ENCODE measurements around the gene UBE2QL1.

Gene UBE2QL1

GRCh38 chr5:6455571-6456200 is 7.0 kb downstream of the UBE2QL1 start:
- DNase-seq = no peak

DNA sequence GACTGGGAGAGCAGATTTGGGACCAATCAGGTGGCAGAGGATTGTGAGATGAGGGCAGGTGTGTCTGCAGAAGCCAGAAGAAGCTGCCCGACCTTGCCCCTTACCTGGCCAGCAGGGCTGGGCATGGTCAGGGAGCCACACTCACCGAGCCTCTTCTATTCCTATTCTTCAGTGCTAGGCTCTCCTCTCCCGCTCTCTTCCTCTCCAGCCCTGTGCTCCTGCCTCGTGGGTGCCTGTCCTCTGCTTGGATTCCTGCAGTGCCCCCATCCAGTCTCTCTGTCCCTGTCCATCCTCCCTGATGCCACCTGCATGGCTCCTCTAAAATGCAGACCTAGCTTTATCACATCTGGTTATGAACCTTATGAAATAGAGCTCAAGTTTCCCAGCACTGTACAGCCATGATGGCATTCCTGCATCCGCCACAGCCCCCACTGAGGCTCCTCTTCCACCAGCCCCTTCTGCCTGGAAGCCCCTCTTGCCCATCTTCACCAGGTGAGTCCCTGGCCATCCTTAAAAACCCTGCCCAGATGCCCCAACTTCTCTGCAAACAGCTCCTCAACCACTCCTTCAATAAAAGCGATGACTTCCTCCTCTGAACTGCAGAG is 8.2 kb downstream of the UBE2QL1 start:
- DNase-seq = no peak

DNA sequence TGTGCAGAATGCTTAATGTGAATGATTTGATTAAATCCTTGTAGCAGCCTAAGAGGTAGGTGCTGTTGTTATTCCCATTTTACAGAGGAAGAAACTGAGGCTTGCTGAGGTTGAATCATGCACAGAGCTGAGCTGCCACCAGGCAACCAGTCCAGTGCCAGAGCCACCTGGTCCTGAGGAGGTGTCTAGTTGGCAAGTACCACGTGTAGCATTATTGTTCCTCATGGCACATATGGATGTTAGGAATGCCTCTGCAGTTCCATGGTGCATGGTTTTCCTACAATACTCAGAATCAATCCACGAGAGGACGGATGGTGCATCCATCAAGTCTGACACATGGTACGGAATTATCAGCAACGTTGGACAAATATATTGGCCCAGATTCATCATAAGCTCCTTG is 8.9 kb downstream of the UBE2QL1 start:
- no peak for DNase-seq

- no peak for DNase-seq
These were observed 10.2 kb downstream of the UBE2QL1 start for GRCh38 chr5:6458833-6459232.

- DNase-seq = no peak
These were observed 11.2 kb downstream of the UBE2QL1 start for GRCh38 chr5:6459896-6460295.

GRCh38 chr5:6461006-6461405 is 12.3 kb downstream of the UBE2QL1 start:
- no peak for DNase-seq

DNA sequence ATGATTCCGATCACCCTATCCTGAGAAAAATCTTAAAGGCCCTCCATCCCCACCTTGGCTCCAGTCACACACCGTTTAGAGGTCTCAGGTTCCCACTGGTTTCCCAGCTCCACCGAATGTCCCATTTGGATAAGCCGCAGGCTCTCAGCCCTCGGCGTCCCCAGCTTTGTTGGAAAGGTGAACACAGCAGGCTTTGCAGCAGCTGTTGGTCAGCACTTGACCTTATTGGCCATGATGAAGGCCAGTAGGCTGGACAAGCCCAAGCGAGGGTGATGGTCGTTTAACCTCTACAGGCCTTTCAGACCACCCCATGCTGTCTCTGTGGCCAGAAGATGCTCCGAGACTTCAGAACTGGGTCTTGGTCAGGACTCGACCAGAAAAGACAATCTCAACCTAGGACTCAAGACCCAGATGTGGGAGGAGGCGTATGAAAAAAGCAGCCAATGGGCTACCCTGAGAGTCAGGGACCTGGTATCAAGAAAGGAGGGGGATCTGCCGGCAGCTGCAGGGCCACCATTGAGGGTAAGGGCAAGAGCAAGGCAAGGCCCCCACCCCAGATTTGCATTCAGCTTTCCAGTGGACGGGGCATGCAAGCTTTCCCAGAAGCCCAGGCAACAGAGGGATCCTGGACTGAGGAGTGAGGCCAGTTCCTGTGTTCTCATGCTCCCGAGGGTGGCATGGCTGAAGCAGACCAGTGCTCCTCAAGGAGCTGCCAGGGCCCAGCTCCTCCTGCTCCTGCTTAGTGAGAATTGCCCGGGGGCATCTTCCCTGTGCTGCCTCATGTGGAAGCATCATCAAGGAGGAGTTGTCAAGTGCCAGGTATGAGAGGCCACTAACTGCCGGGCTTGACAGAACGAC is 13.4 kb downstream of the UBE2QL1 start:
- DNase-seq = no peak

- no peak for DNase-seq
These were observed 14.0 kb downstream of the UBE2QL1 start for GRCh38 chr5:6462671-6463070.

DNA sequence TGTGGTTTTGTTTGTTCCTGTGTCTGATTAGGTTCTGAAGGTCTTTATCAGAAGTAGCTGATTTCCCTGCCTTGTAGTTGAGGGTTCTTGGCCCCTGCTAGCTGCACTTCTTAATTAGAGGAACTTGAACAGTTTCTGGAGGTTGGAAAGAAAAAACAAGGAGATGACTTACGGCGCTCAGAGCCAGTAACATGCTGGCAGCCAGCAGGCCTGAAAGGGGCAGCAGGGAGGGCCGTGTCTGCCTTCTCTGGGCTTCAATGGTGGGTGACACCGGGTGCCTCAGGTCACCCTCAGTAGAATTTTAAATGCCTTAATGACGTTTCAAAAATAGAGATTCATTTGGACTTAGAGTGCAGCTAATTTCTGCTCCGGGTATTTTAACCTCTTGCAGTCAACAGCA is 15.8 kb downstream of the UBE2QL1 start:
- no peak for DNase-seq

GRCh38 chr5:6465831-6466790 is 17.5 kb downstream of the UBE2QL1 start:
- DNase-seq = no peak

DNA sequence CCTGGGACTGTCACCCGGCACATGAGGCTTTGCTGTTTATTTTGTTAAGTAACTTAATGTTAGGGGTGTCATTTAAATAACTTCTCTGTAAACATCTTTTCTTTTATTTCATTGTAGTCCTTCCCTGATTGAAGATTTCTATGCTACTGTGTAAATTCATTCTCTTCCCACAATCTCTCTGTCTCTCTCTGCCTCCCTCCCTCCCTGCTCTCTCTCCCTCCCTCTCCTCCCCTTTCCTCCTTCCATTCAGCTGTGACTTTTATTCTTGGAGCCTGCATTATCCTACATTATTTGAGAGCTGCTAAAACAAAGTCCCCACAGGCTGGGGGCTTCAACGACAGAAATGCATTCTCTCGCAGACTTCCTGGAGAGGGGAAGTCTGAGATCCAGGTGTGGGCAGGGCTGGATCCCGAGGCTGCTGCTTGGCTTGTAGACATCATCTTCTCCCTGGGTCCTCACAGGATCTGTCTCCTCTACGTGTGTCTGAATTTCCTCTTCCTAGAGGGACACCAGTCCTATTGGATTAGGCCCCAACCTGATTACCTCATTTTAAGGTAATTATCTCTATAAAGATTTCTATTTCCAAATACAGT is 18.4 kb downstream of the UBE2QL1 start:
- DNase-seq = no peak

GRCh38 chr5:6467591-6467990 is 18.9 kb downstream of the UBE2QL1 start:
- no peak for DNase-seq

GRCh38 chr5:6468104-6468503 is 19.4 kb downstream of the UBE2QL1 start:
- DNase-seq = no peak

- DNase-seq = no peak
These were observed 20.2 kb downstream of the UBE2QL1 start for GRCh38 chr5:6468870-6469269.

- DNase-seq = no peak
These were observed 21.2 kb downstream of the UBE2QL1 start for GRCh38 chr5:6469836-6470235.

DNA sequence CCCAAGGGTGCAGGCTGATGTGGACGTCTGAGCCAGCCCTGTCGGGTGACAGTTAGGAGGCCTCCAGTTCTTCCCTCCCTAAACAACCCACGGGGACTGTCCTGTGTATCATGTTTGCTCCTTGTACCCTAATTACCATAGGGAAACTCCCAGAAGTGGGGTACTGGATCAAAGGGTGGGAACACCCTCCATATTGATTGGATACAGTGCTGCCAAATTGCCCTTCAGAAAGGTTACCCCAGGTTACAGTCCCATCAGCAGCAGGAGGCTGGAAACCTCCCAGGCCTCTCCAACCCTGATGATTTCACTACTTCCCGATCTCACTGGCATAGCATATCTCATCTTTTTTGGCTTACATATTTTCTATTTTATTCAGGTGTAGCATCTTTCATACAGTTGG is 22.0 kb downstream of the UBE2QL1 start:
- DNase-seq = no peak

- DNase-seq = no peak
These were observed 22.6 kb downstream of the UBE2QL1 start for GRCh38 chr5:6471252-6471651.

GRCh38 chr5:6472792-6473191 is 24.1 kb downstream of the UBE2QL1 start:
- no peak for DNase-seq

- no peak for DNase-seq
These were observed 24.6 kb downstream of the UBE2QL1 start for GRCh38 chr5:6473284-6473683.

GRCh38 chr5:6475626-6476312 is 27.1 kb downstream of the UBE2QL1 start:
- DNase-seq = no peak

- DNase-seq = no peak
These were observed 27.6 kb downstream of the UBE2QL1 start for GRCh38 chr5:6476313-6476661.

DNA sequence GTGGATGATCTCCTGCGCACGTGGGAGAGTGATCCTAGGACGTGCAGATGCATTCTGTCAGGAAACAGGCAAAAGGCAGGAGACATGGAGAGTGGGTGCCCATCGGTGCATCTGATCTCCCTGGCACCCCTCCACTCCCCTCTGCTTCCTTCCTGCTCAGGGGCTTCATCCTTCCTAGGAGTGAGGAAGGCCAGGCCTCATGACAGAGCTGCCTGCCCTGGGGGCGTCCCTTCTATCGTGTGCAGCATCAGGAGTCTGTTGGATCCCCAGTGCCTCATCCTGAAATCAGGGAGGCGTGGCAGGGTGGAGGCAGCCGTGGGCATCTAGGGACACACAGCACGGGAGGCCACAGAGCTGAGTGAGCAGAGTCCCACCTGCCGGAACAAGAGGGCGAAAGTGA is 30.1 kb downstream of the UBE2QL1 start:
- no peak for DNase-seq
